Loucy (cell line): ENCODE data around the gene ATP1B2.
"Not testable (repeated sequence)": the region's sequence is repeated elsewhere in the genome, so short reads cannot be mapped to it uniquely, and the experiment has no call there.

Experiments
- H2AFZ ChIP-seq: fragments of 200-600 bp; sonication (generic); 2 replicates; pipeline ENCODE4 v1.6.0; 2016; ENCODE audit warnings: antibody characterized with exemption, mild to moderate bottlenecking, low read length, moderate library complexity
- H3F3A ChIP-seq: fragments of 200-600 bp; 2 replicates; pipeline ENCODE4 v1.6.0; 2016; ENCODE audit warnings: antibody characterized with exemption, low read depth, mild to moderate bottlenecking
- H3K27me3 ChIP-seq: fragments of 200-600 bp; sonication (generic); 2 replicates; pipeline ENCODE4 v1.6.1; 2014; ENCODE audit warnings: low read length, mild to moderate bottlenecking; ENCODE audit not compliant: insufficient read depth, poor library complexity, severe bottlenecking
- H3K36me3 ChIP-seq: fragments of 200-600 bp; sonication (generic); 2 replicates; pipeline ENCODE4 v1.6.1; 2016; ENCODE audit warnings: low read length; ENCODE audit not compliant: insufficient read depth
- H3K4me1 ChIP-seq: fragments of 200-600 bp; sonication (generic); 2 replicates; pipeline ENCODE4 v1.5.1; 2014; ENCODE audit warnings: low read length, mild to moderate bottlenecking; ENCODE audit not compliant: insufficient read depth, poor library complexity, severe bottlenecking
- H3K4me2 ChIP-seq: fragments of 200-600 bp; sonication (generic); 2 replicates; pipeline ENCODE4 v1.6.0; 2014; ENCODE audit warnings: antibody characterized with exemption, low read length, low read depth, mild to moderate bottlenecking; ENCODE audit not compliant: poor library complexity, severe bottlenecking
- H3K4me3 ChIP-seq: fragments of 200-600 bp; sonication (generic); 2 replicates; pipeline ENCODE4 v1.5.1; 2014; ENCODE audit warnings: low read length, mild to moderate bottlenecking, mixed read lengths; ENCODE audit not compliant: poor library complexity, severe bottlenecking
- H3K79me2 ChIP-seq: fragments of 200-600 bp; sonication (generic); 2 replicates; pipeline ENCODE4 v1.6.1; 2014; ENCODE audit warnings: low read length; ENCODE audit not compliant: insufficient read depth
- H3K9ac ChIP-seq: fragments of 200-600 bp; sonication (generic); 2 replicates; pipeline ENCODE4 v1.6.0; 2014; ENCODE audit warnings: mild to moderate bottlenecking, low read depth, low read length, moderate library complexity; ENCODE audit not compliant: poor library complexity, severe bottlenecking
- H3K9me2 ChIP-seq: fragments of 200-600 bp; sonication (generic); replicated peaks from 2 replicates; pipeline ENCODE4 v1.6.1; 2016; ENCODE audit warnings: low read depth, low read length, mixed read lengths
- H3K9me3 ChIP-seq: fragments of 200-600 bp; sonication (generic); 2 replicates; pipeline ENCODE4 v1.6.1; 2014; ENCODE audit warnings: mild to moderate bottlenecking, antibody characterized with exemption, low read length, low read depth; ENCODE audit not compliant: insufficient read depth
- H4K20me1 ChIP-seq: fragments of 200-600 bp; sonication (generic); 2 replicates; pipeline ENCODE4 v1.6.0; 2014; ENCODE audit warnings: antibody characterized with exemption, low read length, mild to moderate bottlenecking; ENCODE audit not compliant: insufficient read depth, poor library complexity, severe bottlenecking
- CTCF ChIP-seq: fragments of 200-600 bp; sonication (generic); conservative IDR thresholded peaks from 2 replicates; pipeline ENCODE4 v1.5.1; 2014; ENCODE audit warnings: mild to moderate bottlenecking, antibody characterized with exemption, low read length
- EZH2phosphoT487 ChIP-seq: fragments of 200-600 bp; IDR thresholded peaks from 2 replicates; pipeline ENCODE4 v1.6.1; 2018; ENCODE audit warnings: antibody characterized with exemption, mild to moderate bottlenecking, moderate library complexity, borderline replicate concordance

The ATP1B2 gene

DNA sequence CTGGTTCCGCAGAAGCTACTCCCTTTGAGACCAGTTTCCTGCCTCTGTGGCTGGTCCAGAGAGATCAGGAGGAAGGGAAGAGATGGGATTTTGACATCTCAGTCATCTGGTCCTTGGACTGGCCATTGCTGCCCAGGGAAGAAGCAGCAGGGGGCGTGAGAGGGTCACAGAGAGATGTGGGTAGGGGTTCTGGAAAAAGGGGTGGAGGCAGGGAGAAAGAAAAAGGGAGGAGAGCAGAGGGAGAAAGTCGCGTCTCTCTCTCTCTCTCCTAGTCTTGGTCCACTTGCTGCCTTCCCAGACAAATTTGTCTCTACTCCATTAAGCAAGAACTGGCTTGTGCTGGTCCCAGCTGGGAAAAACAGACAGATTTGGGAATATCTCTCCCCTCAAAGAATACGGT, 16.3 kb upstream of the ATP1B2 start:
- H3K4me3 ChIP-seq = no peak overlapping the region

DNA sequence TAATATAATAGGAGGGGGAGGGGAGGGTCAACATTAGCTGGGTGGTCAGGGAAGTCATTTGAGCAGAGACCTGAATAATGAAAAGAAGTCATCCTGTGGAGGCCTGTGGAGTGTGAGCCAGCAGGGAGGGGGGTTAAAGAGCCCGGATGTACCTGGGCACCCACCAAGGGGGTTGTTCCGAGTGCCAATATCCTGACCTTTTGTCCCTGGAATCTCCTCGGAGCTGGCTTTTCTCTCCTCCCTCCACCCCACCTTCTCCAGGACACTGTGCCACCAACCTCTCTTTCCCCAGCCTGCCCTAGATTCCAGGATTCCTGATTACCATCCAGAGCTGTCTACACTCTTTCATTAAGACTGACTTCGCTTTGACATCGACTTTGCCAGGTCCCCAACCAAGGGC, 14.6 kb upstream of the ATP1B2 start:
- H3K36me3 ChIP-seq = no peaks in the 10 kb centered on the region
- H3K79me2 ChIP-seq = no peaks in the 10 kb centered on the region
- no peaks in the 10 kb centered on the region for H3K27me3 ChIP-seq
- H3F3A ChIP-seq = no peaks in the 10 kb centered on the region
- H2AFZ ChIP-seq = no peak overlapping the region
- no peak overlapping the region for H3K4me3 ChIP-seq
- H3K4me2 ChIP-seq = no peak overlapping the region
- no peaks in the 10 kb centered on the region for H4K20me1 ChIP-seq
- H3K4me1 ChIP-seq = no peaks in the 10 kb centered on the region
- no peak overlapping the region for H3K9ac ChIP-seq
- TF ChIP-seq EZH2phosphoT487 = no peak
- TF ChIP-seq CTCF = no peak
- H3K9me3 ChIP-seq = no peaks in the 10 kb centered on the region
- H3K9me2 ChIP-seq = no peaks in the 10 kb centered on the region

More for the DNA sequence above, 16.3 kb upstream of the ATP1B2 start:
- H3F3A ChIP-seq = no peaks in the 10 kb centered on the region
- H3K9me2 ChIP-seq = no peaks in the 10 kb centered on the region
- no peaks in the 10 kb centered on the region for H3K79me2 ChIP-seq
- H4K20me1 ChIP-seq = no peaks in the 10 kb centered on the region
- H2AFZ ChIP-seq = no peak overlapping the region
- no peaks in the 10 kb centered on the region for H3K36me3 ChIP-seq
- TF ChIP-seq EZH2phosphoT487 = no peak
- peak; percentile 64 for TF ChIP-seq CTCF
- no peaks in the 10 kb centered on the region for H3K9me3 ChIP-seq
- H3K9ac ChIP-seq = no peak overlapping the region
- H3K4me1 ChIP-seq = no peaks in the 10 kb centered on the region
- no peak overlapping the region for H3K4me2 ChIP-seq
- no peaks in the 10 kb centered on the region for H3K27me3 ChIP-seq

DNA sequence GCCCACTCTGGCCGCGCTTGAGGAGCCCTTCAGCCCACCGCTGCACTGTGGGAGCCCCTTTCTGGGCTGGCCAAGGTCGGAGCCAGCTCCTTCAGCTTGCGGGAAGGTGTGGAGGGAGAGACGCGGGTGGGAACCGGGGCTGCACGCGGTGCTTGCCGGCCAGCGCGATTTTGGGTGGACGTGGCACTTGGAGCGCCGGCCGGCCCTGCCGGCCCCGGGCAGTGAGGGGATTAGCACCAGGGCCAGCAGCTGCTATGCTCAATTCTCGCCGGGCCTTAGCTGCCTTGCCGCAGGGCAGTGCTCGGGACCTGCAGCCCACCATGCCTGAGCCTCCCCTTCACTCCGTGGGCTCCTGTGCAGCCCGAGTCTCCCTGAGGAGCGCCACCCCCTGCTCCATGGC, 9.9 kb upstream of the ATP1B2 start:
- H3K79me2 ChIP-seq = no peaks in the 10 kb centered on the region
- H3K9ac ChIP-seq = no peak overlapping the region
- H3K4me3 ChIP-seq = no peak overlapping the region
- no peaks in the 10 kb centered on the region for H3K36me3 ChIP-seq
- no peaks in the 10 kb centered on the region for H4K20me1 ChIP-seq
- H3F3A ChIP-seq = no peaks in the 10 kb centered on the region
- H3K4me2 ChIP-seq = no peak overlapping the region
- no peaks in the 10 kb centered on the region for H3K9me3 ChIP-seq
- no peak overlapping the region for H2AFZ ChIP-seq
- no peaks in the 10 kb centered on the region for H3K4me1 ChIP-seq
- no peak for TF ChIP-seq EZH2phosphoT487
- no peak for TF ChIP-seq CTCF
- H3K27me3 ChIP-seq = no peaks in the 10 kb centered on the region
- no peaks in the 10 kb centered on the region for H3K9me2 ChIP-seq

- not testable (repeated sequence) for H3F3A ChIP-seq, H3K9ac ChIP-seq, H3K4me3 ChIP-seq, H3K9me2 ChIP-seq, H3K4me2 ChIP-seq, H3K27me3 ChIP-seq, H3K79me2 ChIP-seq, H3K4me1 ChIP-seq, H4K20me1 ChIP-seq, H3K36me3 ChIP-seq, H3K9me3 ChIP-seq, H2AFZ ChIP-seq
These were observed 9.1 kb upstream of the ATP1B2 start for GRCh38 chr17:7641635-7642034.
